Measurements from ENCODE around the gene KCND1. TPM values are rescaled to one million over a fixed set of nuclear protein-coding genes. Genes with fewer than 3 reads are reported as not detected.

KCND1 gene
- total RNA-seq (1.1 and 2.6 TPM in 2 replicates), polyA plus RNA-seq (2.3 and 3.1 TPM in 2 replicates)

- TF ChIP-seq CTCF (IDR thresholded peaks at IDR 0.05; ENCODE audit: low read depth, low read length) = no peak
- Histone ChIP-seq H3K4me3 (peak within 1 kb of the TSS; percentile 32), H3K27me3 (no peaks in the 10 kb centered on the region), H3K27ac (peak within 1 kb of the TSS; percentile 43), H3K4me1 (ENCODE audit: low read depth) (no peaks in the 10 kb centered on the region), H3K9me3 (ENCODE audit: low read depth) (no peaks in the 10 kb centered on the region), H3K36me3 (no peaks in the 10 kb centered on the region)
- peak; percentile 33 to 81 for DNase-seq (ENCODE audit: low read depth in 1 of 2, low spot score in 1 of 2)
These were observed at the start of gene KCND1 for GRCh38 chrX:48971249-48972219. Gene KCND1 (minus strand): TSS chrX:48971844. CDS start chrX:48970271, 1,573 bp downstream.

- Histone ChIP-seq H3K4me3 (no peak overlapping the region), H3K27me3 (no peaks in the 10 kb centered on the region), H3K27ac (no peak overlapping the region), H3K36me3 (no peaks in the 10 kb centered on the region), H3K9me3 (ENCODE audit: low read depth) (no peaks in the 10 kb centered on the region), H3K4me1 (ENCODE audit: low read depth) (no peaks in the 10 kb centered on the region)
- TF ChIP-seq CTCF (IDR thresholded peaks at IDR 0.05; ENCODE audit: low read depth, low read length) = no peak
- DNase-seq (ENCODE audit: low read depth in 1 of 2, low spot score in 1 of 2) = no peak
These were observed 48.1 kb upstream of the KCND1 start for GRCh38 chrX:49019599-49020249.

- H3K36me3 ChIP-seq = no peaks in the 10 kb centered on the region
- no peak for TF ChIP-seq CTCF (IDR thresholded peaks at IDR 0.05; ENCODE audit: low read depth, low read length)
- no peak for DNase-seq (ENCODE audit: low read depth in 1 of 2, low spot score in 1 of 2)
- no peak overlapping the region for H3K4me3 ChIP-seq
- no peaks in the 10 kb centered on the region for H3K9me3 ChIP-seq (ENCODE audit: low read depth)
- H3K4me1 ChIP-seq (ENCODE audit: low read depth) = no peaks in the 10 kb centered on the region
- no peak overlapping the region for H3K27ac ChIP-seq
- H3K27me3 ChIP-seq = no peaks in the 10 kb centered on the region
These were observed 47.4 kb upstream of the KCND1 start for GRCh38 chrX:49019050-49019449.

GRCh38 chrX:49003696-49004095 lies 32.1 kb upstream of the KCND1 start:
- no peak for TF ChIP-seq CTCF (IDR thresholded peaks at IDR 0.05; ENCODE audit: low read depth, low read length)
- no peaks in the 10 kb centered on the region for H3K4me1 ChIP-seq (ENCODE audit: low read depth)
- DNase-seq (ENCODE audit: low read depth in 1 of 2, low spot score in 1 of 2) = no peak
- no peak overlapping the region for H3K4me3 ChIP-seq
- H3K9me3 ChIP-seq (ENCODE audit: low read depth) = no peaks in the 10 kb centered on the region
- no peaks in the 10 kb centered on the region for H3K27me3 ChIP-seq
- H3K36me3 ChIP-seq = no peaks in the 10 kb centered on the region
- no peak overlapping the region for H3K27ac ChIP-seq

- Histone ChIP-seq H3K4me1 (ENCODE audit: low read depth) (no peaks in the 10 kb centered on the region), H3K27me3 (no peaks in the 10 kb centered on the region), H3K4me3 (peak within 1 kb of the TSS; percentile 72), H3K27ac (peak within 1 kb of the TSS; percentile 97), H3K9me3 (ENCODE audit: low read depth) (no peaks in the 10 kb centered on the region), H3K36me3 (no peaks in the 10 kb centered on the region)
- peak; percentile 87 to 91 for DNase-seq (ENCODE audit: low read depth in 1 of 2, low spot score in 1 of 2)
- no peak for TF ChIP-seq CTCF (IDR thresholded peaks at IDR 0.05; ENCODE audit: low read depth, low read length)
These were observed 30.7 kb upstream of the KCND1 start, which contains the start of gene GRIPAP1 for GRCh38 chrX:49002091-49002935. Gene GRIPAP1 (minus strand): TSS chrX:49002264. CDS start chrX:49002229, 35 bp downstream.
